Thymus (tissue), 11 donors: ENCODE data around the gene ELAVL1. TPM values are rescaled to one million over a fixed set of nuclear protein-coding genes. Genes with fewer than 3 reads are reported as not detected.

Experiments
- DNase-seq, 9 donors: peaks; one replicate each; pipeline ENCODE4 v3.0.0-alpha.2; 2013; ENCODE audit warnings: low spot score in 9 of 9, low read depth in 6 of 9, missing footprints in 1 of 9
- H3K27ac ChIP-seq, 2 donors: one replicate each; pipeline ENCODE4 v1.5.1; 2013; ENCODE audit warnings: control low read depth in 1 of 2, low read depth in 1 of 2, low read length in 1 of 2, mild to moderate bottlenecking in 1 of 2, moderate library complexity in 1 of 2
- H3K27me3 ChIP-seq, 2 donors: one replicate each; pipeline ENCODE4 v1.5.1; 2013; ENCODE audit warnings: low read length in 1 of 2; ENCODE audit not compliant: control insufficient read depth in 2 of 2, insufficient read depth in 1 of 2
- H3K36me3 ChIP-seq, 2 donors: one replicate each; pipeline ENCODE4 v1.5.1; 2013; ENCODE audit warnings: low read length in 1 of 2, mild to moderate bottlenecking in 1 of 2, moderate library complexity in 1 of 2; ENCODE audit not compliant: control insufficient read depth in 2 of 2, insufficient read depth in 2 of 2
- H3K4me1 ChIP-seq, 2 donors: one replicate each; pipeline ENCODE4 v1.5.1; 2013; ENCODE audit warnings: low read length in 2 of 2; ENCODE audit not compliant: control insufficient read depth in 2 of 2, insufficient read depth in 2 of 2
- H3K4me3 ChIP-seq, 2 donors: one replicate each; pipeline ENCODE4 v1.5.1; 2013; ENCODE audit warnings: low read length in 2 of 2, control low read depth in 1 of 2, mild to moderate bottlenecking in 1 of 2
- H3K9me3 ChIP-seq, 2 donors: one replicate each; pipeline ENCODE4 v1.5.1; 2013; ENCODE audit warnings: low read length in 1 of 2, mild to moderate bottlenecking in 1 of 2; ENCODE audit not compliant: control insufficient read depth in 2 of 2, insufficient read depth in 1 of 2
- WGBS: extraction: QIAGEN DNeasy Blood & Tissue Kit; methylation state at CpG from one replicate; pipeline ENCODE4 v1.1.7; 2013; 5-methylcytosine and 5-hydroxymethylcytosine counted together
- polyA plus RNA-seq: library from polyadenylated mRNA; stranded (reverse); fragments of 200-250 nt; gene quantifications from one replicate; pipeline ENCODE4 v1.2.3, GENCODE V29; 2013
- total RNA-seq: library from RNA; stranded (reverse); fragments of 120-200 nt; gene quantifications from one replicate; pipeline ENCODE4 v1.2.4, GENCODE V29; 2013
- donor health status: healthy.

The ELAVL1 gene
- total and polyA plus RNA-seq, 2 donors: 20.8 to 45.6 TPM

- DNase-seq: peak in 6 of 9 donors; percentile 25 to 73 (median 56)
- Histone ChIP-seq H3K36me3 (peaks cover 12 to 26% of the 10 kb centered on the region in 2 donors), H3K4me3 (peak overlapping the region; percentile 8 to 36), H3K4me1 (peaks cover 20 to 45% of the 10 kb centered on the region in 2 donors), H3K27ac (peak overlapping the region; percentile 65 to 66), H3K27me3 (no peaks in the 10 kb centered on the region), H3K9me3 (peaks cover 0 to 3% of the 10 kb centered on the region in 2 donors)
- 16% methylated on average over 27 of the region's 27 CpGs for WGBS
Observed at GRCh38 chr19:8001995-8002849, 3.2 kb downstream of the ELAVL1 start.

DNA sequence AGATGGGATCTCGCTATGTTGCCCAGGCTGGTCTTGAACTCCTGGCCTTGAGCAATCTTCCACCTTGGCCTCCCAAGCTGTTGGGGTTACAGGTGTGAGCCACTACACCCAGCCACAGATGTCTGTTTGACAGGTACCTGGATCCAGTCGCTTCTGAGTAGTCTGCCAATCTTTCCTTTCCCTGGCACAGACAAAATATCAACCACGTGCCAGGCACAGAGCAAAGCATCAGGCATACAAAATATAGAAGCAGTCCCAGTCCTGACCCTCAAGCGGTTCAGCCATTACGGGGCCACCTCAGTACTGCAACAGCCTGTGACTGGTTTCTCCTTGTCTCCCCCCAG is 3.8 kb downstream of the ELAVL1 start:
- WGBS: 95% methylated on average over 5 of the region's 5 CpGs
- Histone ChIP-seq H3K4me1 (peaks cover 20 to 45% of the 10 kb centered on the region in 2 donors), H3K4me3 (no peak overlapping the region), H3K9me3 (peaks cover 0 to 3% of the 10 kb centered on the region in 2 donors), H3K36me3 (peaks cover 12 to 26% of the 10 kb centered on the region in 2 donors), H3K27ac (peak overlapping the region in 1 of 2 donors; percentile 66), H3K27me3 (no peaks in the 10 kb centered on the region)
- DNase-seq: no peak

- 94% methylated on average over 6 of the region's 6 CpGs for WGBS
- H3K27me3 ChIP-seq: no peaks in the 10 kb centered on the region
- H3K4me3 ChIP-seq: no peak overlapping the region
- peak overlapping the region in 1 of 2 donors; percentile 27 for H3K27ac ChIP-seq
- peaks cover 20 to 39% of the 10 kb centered on the region in 2 donors for H3K4me1 ChIP-seq
- DNase-seq: no peak
- peaks cover 0 to 3% of the 10 kb centered on the region in 2 donors for H3K9me3 ChIP-seq
- H3K36me3 ChIP-seq: peaks cover 12 to 26% of the 10 kb centered on the region in 2 donors
Observed at GRCh38 chr19:8000298-8001038, 5.0 kb downstream of the ELAVL1 start.

GRCh38 chr19:7999376-7999775 is 6.1 kb downstream of the ELAVL1 start:
- Histone ChIP-seq H3K4me3 (no peak overlapping the region), H3K27me3 (no peaks in the 10 kb centered on the region), H3K9me3 (peaks cover 0 to 3% of the 10 kb centered on the region in 2 donors), H3K27ac (no peak overlapping the region), H3K36me3 (peaks cover 12 to 26% of the 10 kb centered on the region in 2 donors), H3K4me1 (peaks cover 19 to 41% of the 10 kb centered on the region in 2 donors)
- no peak for DNase-seq
- WGBS: 98% methylated on average over 4 of the region's 4 CpGs

DNA sequence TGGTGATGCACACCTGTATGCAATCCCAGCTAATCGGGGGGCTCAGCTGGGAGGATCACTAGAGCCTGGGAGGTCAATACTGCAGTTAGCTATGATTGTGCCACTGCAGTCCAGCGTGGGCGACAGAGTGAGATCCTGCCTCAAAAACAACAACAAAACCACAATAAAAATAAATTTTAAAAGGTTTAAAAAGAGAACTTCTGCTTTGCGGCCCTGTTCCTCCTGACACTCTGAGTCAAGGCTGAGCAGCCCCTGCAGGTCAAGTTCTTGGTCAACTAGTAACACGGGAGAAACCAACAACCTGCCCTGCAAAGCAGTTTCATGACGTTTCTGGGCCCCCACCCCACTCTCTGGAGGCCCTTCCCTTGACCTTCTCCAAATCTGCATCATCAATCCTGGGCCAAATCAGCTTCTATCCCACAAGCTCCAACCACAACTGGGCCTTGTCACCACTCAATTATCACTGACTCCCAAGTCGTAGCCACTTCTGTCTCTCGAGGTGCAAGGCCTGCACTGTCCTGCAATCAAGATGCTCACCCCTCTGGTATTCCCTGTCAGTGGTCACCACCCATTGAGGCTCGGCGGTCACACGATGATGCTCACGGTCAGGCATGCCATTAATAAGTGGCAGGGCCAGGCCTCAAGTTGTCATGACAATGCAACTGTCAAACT is 7.5 kb downstream of the ELAVL1 start:
- no peak overlapping the region for H3K27ac ChIP-seq
- 94% methylated on average over 12 of the region's 12 CpGs for WGBS
- H3K36me3 ChIP-seq: peaks cover 12 to 31% of the 10 kb centered on the region in 2 donors
- H3K4me1 ChIP-seq: peaks cover 11 to 32% of the 10 kb centered on the region in 2 donors
- peaks cover 0 to 3% of the 10 kb centered on the region in 2 donors for H3K9me3 ChIP-seq
- H3K4me3 ChIP-seq: no peak overlapping the region
- no peak for DNase-seq
- no peaks in the 10 kb centered on the region for H3K27me3 ChIP-seq

DNA sequence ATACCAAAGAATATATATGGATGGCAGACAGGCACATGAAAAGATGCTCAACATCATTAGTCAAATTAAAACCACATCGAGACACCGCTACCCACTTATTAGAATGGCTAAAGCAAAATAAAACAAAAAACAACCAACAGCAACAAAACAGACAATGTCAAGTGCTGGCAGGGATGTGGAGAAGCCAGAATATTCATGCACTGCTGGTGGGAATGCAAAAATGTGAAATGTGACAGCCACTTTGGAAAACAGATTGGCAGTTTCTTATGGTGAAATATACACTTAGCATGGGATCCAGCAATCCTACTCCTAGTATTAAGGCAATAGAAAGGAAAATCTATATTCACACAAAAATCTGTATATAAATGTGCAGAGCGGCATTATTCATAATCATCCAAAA is 8.6 kb downstream of the ELAVL1 start:
- H3K4me3 ChIP-seq: no peak overlapping the region
- no peaks in the 10 kb centered on the region for H3K27me3 ChIP-seq
- peaks cover 0 to 3% of the 10 kb centered on the region in 2 donors for H3K9me3 ChIP-seq
- H3K4me1 ChIP-seq: peaks cover 2 to 21% of the 10 kb centered on the region in 2 donors
- DNase-seq: no peak
- peaks cover 12 to 34% of the 10 kb centered on the region in 2 donors for H3K36me3 ChIP-seq
- 87% methylated on average over 3 of the region's 3 CpGs for WGBS
- H3K27ac ChIP-seq: no peak overlapping the region

GRCh38 chr19:7995810-7996158 is 9.7 kb downstream of the ELAVL1 start:
- no peaks in the 10 kb centered on the region for H3K27me3 ChIP-seq
- no peak overlapping the region for H3K4me3 ChIP-seq
- peaks cover 21 to 35% of the 10 kb centered on the region in 2 donors for H3K36me3 ChIP-seq
- peaks cover 0 to 12% of the 10 kb centered on the region in 2 donors for H3K4me1 ChIP-seq
- no peak overlapping the region for H3K27ac ChIP-seq
- WGBS: 98% methylated on average over 3 of the region's 3 CpGs
- DNase-seq: no peak
- H3K9me3 ChIP-seq: peaks cover 0 to 3% of the 10 kb centered on the region in 2 donors

GRCh38 chr19:7994928-7995809 is 10.3 kb downstream of the ELAVL1 start:
- Histone ChIP-seq H3K27ac (no peak overlapping the region), H3K9me3 (peaks cover 0 to 3% of the 10 kb centered on the region in 2 donors), H3K36me3 (peaks cover 22 to 37% of the 10 kb centered on the region in 2 donors), H3K4me1 (peaks cover 0 to 8% of the 10 kb centered on the region in 2 donors), H3K4me3 (no peak overlapping the region), H3K27me3 (no peaks in the 10 kb centered on the region)
- 79% methylated on average over 9 of the region's 9 CpGs for WGBS
- DNase-seq: no peak
